NT2/D1 (cell line): ENCODE results near the gene GRB14.

Experiments used
- SUZ12 ChIP-seq: IDR thresholded peaks from 2 replicates; pipeline ENCODE4 v1.6.1; 2011; ENCODE audit not compliant: insufficient read length, insufficient read depth; ENCODE audit errors: extremely low read depth
- YY1 ChIP-seq: IDR thresholded peaks from 2 replicates; pipeline ENCODE4 v1.6.1; 2011; ENCODE audit not compliant: insufficient read length, insufficient read depth
- ZNF274 ChIP-seq: IDR thresholded peaks from 2 replicates; pipeline ENCODE4 v1.6.1; 2011; ENCODE audit warnings: mild to moderate bottlenecking, low read depth, low read length

DNA sequence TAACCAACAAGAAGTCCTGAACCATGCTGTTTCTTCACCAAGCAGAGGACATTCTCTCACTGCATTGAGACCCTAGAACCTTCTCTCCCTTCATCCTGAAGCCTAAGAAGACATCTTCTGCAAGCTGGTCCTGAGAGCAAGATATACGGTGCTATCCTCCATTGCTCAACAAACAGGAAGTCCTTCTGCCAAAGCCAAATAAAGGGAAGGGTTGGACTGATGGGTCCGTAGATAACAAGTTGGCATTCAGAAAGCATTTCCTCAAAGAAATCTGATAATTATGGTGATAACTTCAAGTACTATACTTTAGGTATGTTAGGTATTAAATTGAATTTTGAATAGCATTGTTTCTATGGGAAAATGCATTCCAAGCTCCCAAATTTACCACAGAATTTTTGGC is 23.3 kb downstream of the GRB14 start:
- TF ChIP-seq ZNF274 (no peak), YY1 (no peak), SUZ12 (no peak)
